ENCODE measurements around the gene CLDN19.

The CLDN19 gene

DNA sequence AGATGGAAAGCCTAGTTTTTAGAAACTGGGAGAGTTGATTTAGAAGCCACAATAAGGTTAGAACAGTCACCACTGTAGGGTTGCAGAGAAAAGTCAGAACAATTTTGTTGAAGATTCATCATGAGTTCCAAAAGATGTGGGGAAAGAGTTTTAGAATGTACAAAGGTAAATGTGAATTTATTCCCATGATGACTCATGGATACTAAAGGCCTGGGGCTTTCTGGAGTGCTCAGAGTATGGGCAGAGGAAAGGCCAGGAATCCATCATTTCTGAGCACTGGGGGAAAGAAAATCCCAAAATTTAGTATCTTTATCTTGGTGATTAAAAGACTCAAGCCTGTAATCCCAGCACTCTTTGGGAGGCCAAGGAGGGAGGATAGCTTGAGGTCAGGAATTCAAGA is 40.0 kb downstream of the CLDN19 start:
- DNase-seq (ENCODE audit: low read depth), result no peak

DNA sequence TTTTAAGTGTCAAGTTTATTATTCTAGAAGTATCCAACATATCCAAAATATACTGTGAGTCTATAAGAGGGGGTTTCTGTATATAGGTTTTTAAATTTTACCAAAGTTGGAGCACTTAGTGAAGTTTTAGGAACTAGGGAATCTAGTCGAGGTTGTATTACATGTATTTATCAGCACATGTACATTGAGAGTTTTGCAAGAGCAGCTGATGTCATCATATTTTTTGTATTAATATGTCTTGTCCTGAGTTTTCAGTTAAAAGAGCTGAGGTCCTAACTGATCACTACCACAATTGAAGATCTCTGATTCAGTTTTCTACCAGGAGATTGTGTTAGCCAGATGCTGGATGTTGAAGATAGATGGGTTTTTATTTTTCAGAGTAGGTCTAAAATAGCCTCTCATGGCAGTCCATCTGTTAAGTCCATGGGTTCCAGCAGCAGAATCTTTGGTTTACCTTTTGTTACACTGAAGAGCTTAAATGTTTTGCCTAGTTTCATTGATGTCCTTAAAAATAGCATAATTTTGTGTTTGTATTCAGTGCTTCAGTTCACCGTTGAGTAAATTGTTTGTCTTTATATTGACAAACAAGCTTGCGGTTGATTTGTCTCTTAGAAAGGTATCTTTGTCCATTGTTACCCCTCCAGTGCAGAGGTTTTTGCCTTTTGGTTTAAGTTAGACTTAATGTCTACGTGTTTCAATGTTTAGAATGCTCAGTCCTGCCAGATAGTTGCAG is 41.8 kb downstream of the CLDN19 start:
- DNase-seq (ENCODE audit: low read depth), result no peak

DNA sequence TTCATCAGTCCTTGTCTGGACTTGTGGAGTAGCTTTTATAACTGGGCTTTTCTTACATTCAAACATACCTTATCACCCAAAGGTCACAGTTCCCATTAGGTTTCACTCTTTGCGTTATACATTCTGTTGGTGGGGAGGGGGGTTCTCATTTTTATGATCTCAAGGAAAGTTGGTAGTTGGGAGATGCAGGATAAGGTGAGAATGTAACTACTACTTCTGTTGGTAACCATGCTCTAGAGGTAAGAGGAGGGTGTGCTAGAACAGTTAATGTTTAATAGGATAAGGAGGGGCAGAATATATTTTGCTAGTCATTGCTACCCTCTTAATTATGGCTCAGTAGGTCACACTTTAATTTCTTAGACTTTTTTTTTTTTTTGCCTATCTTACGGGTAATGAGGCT is 47.1 kb downstream of the CLDN19 start:
- no peak for DNase-seq (ENCODE audit: low read depth)

DNA sequence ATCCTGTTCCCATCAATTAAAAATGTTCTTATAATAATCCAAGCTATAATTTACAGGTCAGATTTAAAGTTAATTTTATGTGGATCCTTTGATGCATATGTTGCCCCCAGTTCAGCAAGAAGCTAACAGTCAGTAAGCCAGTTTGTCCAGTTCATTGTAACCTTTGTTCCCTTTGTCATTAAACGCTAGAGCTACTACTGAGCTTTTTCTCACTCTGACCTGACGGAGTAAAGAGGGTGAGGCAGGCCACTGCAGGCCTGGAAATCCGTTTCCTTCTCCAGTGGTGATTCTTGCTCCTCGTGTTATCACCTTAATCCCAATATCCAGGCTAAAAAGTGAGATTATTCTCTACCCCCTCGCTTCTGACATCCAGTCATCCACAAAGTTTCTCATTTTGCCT is 47.6 kb downstream of the CLDN19 start:
- DNase-seq (ENCODE audit: low read depth), result no peak

DNA sequence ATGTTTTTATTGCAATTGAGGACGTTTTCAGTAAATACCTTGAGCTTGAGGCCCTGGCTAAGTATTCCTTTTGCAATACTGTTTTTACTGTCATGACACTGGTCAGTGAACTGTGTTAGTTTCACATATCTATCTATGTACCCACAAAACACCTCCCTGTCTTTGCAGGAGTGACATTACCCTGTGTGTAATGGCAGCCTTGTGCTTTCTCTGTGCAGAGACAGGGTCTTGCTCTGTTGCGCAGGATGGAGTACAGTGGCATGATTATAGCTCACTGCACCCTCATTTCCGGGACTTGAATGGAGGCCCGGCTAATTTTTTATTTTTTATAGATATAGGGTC is 48.9 kb downstream of the CLDN19 start:
- no peak for DNase-seq (ENCODE audit: low read depth)

DNA sequence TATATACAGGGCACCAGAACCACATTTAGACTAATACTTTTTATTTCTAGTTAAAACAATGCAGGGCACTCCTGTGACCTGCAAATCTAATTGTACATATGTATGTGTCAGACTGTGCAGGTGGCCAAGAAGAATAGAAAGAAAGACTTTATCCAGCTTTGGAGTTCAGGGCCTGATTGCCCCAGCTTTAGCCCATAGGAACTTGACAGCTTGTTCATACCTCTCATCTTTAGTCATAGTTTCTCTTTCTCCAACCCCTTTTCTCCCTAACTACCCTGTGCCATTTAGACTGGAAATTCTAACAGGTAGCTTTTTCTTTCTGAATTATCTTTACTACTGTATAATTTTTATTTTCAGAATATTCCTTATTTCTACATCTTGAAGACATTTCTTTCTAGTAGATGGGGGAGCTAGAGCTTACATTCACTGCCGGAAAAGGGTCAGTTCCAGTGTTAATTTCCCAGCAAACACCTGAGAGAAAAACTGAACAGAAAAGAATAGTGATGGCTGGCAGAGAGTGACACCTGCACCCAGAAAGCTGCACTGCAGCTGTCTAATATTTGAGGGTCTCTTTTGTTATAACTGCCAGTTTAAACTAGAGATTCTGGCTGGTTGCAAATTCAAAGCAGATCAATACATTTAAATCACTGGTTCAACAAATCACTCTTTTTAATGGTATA is 49.4 kb downstream of the CLDN19 start:
- DNase-seq (ENCODE audit: low read depth), result no peak

DNA sequence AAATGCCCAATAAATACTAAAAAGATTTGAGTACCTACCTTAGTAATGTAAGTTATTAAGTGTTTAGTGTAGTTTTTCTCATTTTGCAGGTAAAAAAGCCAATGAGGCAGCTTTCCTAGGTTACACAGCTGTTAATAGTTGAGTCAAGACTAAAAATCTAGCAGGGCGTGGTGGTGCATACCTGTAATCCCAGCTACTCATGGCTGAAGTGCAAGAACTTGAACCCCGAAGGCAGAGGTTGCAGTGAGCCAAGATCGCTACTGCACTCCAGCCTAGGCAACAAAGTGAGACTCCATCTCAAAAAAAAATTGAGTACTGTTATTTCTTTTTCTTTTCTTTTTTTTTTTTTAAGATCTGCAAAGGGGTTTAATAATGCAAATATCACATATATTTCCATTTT is 50.1 kb downstream of the CLDN19 start:
- DNase-seq (ENCODE audit: low read depth), result no peak

DNA sequence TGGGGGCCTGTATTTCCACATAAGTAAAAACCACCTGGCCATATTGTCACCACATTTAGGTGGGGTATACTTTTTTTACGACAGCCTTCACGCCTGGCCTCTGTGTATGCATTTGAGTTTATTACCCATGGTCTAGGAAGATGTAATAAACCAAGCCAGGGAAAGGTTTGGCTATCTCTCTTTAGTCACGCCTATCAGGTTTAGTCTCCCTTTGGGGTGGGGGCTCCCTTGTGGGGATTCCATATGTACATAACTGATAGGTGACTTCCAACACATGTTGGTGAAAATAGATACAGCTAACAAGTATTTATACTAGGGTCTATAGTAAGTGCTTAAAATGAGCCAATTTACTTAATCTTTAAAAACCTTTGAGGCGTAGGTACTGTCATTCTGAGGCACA is 53.6 kb downstream of the CLDN19 start:
- DNase-seq (ENCODE audit: low read depth), result no peak

DNA sequence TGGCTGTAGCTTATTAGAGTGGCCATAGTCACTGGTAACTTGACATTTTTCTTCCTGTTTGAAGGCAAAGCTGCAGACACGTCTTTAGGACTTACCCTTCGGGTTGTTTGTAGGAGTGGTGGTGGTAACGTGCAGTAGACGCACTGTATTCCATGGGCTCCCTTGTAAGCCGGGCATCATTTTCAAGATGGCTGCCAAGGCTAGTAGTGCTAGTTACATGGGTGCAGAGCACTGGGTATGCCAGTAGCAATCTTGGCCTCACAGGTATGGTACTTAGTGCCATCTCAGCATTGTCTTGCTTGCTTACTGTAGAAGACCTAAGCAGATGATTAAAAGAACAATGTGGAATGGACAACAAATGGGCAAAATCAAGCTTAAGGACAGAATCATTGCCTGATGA is 55.9 kb downstream of the CLDN19 start:
- no peak for DNase-seq (ENCODE audit: low read depth)

Data from activated T-cell treated with anti-CD3 and anti-CD28 coated beads for 24 hours (primary cell).